H1 (cell line): ENCODE results near the gene IGSF5. TPM values are rescaled to one million over a fixed set of nuclear protein-coding genes. Genes with fewer than 3 reads are reported as not detected.

Experiments used
- CTCF ChIA-PET: fragments of 300-600 bp; sonication (Branson Sonifier 250); formaldehyde crosslinking; loops from one replicate; lab custom pipeline; 2021; ENCODE audit not compliant: partially characterized antibody; lab: Charles Lee
- POLR2A ChIA-PET: fragments of 300-600 bp; sonication (Branson Sonifier 250); formaldehyde crosslinking; loops from one replicate; lab custom pipeline; 2021; ENCODE audit warnings: inconsistent platforms; ENCODE audit not compliant: partially characterized antibody; lab: Charles Lee
- DNase-seq, 2 experiments: peaks; one replicate each; pipeline versions ENCODE4 v3.0.0 to v3.0.0-alpha.2; 2010 to 2022; ENCODE audit warnings: low spot score in 2 of 2, low read depth in 1 of 2, mixed read lengths in 1 of 2
- FAIRE-seq: peaks from 2 replicates; lab custom pipeline; 2011; peaks lifted over from hg19 to GRCh38; lab: Jason Lieb, UNC
- H2AFZ ChIP-seq: 2 replicates; pipeline ENCODE4 v1.8.1; 2012; ENCODE audit warnings: low read length, inconsistent platforms
- H2AK5ac ChIP-seq: 2 replicates; pipeline ENCODE4 v1.6.1; 2013; ENCODE audit warnings: low read depth, low read length
- H2BK120ac ChIP-seq: replicated peaks from 2 replicates; pipeline ENCODE3; 2013; ENCODE audit warnings: low read depth, low read length, inconsistent platforms
- H2BK12ac ChIP-seq: 2 replicates; pipeline ENCODE4 v1.6.1; 2013; ENCODE audit warnings: low read depth, low read length
- H2BK15ac ChIP-seq: 2 replicates; pipeline ENCODE4 v1.6.1; 2013; ENCODE audit warnings: low read length
- H2BK20ac ChIP-seq: 2 replicates; pipeline ENCODE4 v1.6.1; 2013; ENCODE audit warnings: low read length
- H2BK5ac ChIP-seq: 2 replicates; pipeline ENCODE4 v1.6.1; 2013; ENCODE audit warnings: low read depth, low read length
- H3K14ac ChIP-seq: 2 replicates; pipeline ENCODE4 v1.6.1; 2013; ENCODE audit warnings: inconsistent platforms; ENCODE audit not compliant: insufficient read length
- H3K18ac ChIP-seq: 2 replicates; pipeline ENCODE4 v1.6.1; 2013; ENCODE audit warnings: low read length; ENCODE audit errors: extremely low read depth
- H3K23ac ChIP-seq: 2 replicates; pipeline ENCODE4 v1.6.1; 2013; ENCODE audit warnings: inconsistent platforms; ENCODE audit not compliant: insufficient read length
- H3K23me2 ChIP-seq: 2 replicates; pipeline ENCODE4 v1.6.1; 2013; ENCODE audit warnings: low read depth, low read length
- H3K27ac ChIP-seq: 2 replicates; pipeline ENCODE4 v1.6.1; 2011; ENCODE audit warnings: low read depth, low read length, inconsistent platforms
- H3K27me3 ChIP-seq, 4 experiments: replicated peaks in 1 of 4; 1 replicate in 1 of 4; 2 replicates in 3 of 4; pipeline versions ENCODE4 v1.6.1 to v1.8.1; 2011 to 2013; ENCODE audit warnings: low read length in 3 of 4, mild to moderate bottlenecking in 3 of 4, inconsistent platforms in 2 of 4, mixed read lengths in 2 of 4, moderate library complexity in 1 of 4; ENCODE audit not compliant: control insufficient read depth in 3 of 4, insufficient read depth in 3 of 4; ENCODE audit errors: extremely low read depth in 1 of 4
- H3K36me3 ChIP-seq, 4 experiments: 2 replicates each; pipeline versions ENCODE4 v1.6.1 to v1.8.1; 2011 to 2013; ENCODE audit warnings: mild to moderate bottlenecking in 4 of 4, low read length in 3 of 4, moderate library complexity in 2 of 4, control low read depth in 1 of 4, inconsistent platforms in 1 of 4; ENCODE audit not compliant: insufficient read depth in 4 of 4, control insufficient read depth in 2 of 4
- H3K4ac ChIP-seq: replicated peaks from 2 replicates; pipeline ENCODE3; 2013; ENCODE audit warnings: low read length, low read depth, mixed read lengths, inconsistent platforms; ENCODE audit not compliant: insufficient read length
- H3K4me1 ChIP-seq, 4 experiments: replicated peaks in 1 of 4; 1 replicate in 1 of 4; 2 replicates in 3 of 4; pipeline versions ENCODE4 v1.6.1 to v1.8.1; 2011 to 2013; ENCODE audit warnings: low read length in 3 of 4, inconsistent platforms in 2 of 4, mixed read lengths in 1 of 4; ENCODE audit not compliant: insufficient read depth in 4 of 4, control insufficient read depth in 3 of 4
- H3K4me2 ChIP-seq, 2 experiments: 2 replicates each; pipeline versions ENCODE4 v1.6.1 to v1.8.1; 2011 to 2013; ENCODE audit warnings: low read depth in 2 of 2, low read length in 2 of 2, control low read depth in 1 of 2, inconsistent platforms in 1 of 2, mild to moderate bottlenecking in 1 of 2; ENCODE audit not compliant: insufficient read depth in 1 of 2
- H3K4me3 ChIP-seq, 4 experiments: fragments of 200-600, 300-600 bp in 1 of 4; sonication (generic), shearing (Covaris generic), sonication (Bioruptor Twin) in 1 of 4; 2 replicates each; pipeline versions ENCODE4 v1.5.1 to v1.8.1; 2011 to 2016; ENCODE audit warnings: low read length in 4 of 4, low read depth in 3 of 4, control low read depth in 2 of 4, inconsistent platforms in 2 of 4, mild to moderate bottlenecking in 2 of 4, mixed read lengths in 1 of 4, moderate library complexity in 1 of 4; ENCODE audit not compliant: insufficient read depth in 2 of 4; ENCODE audit errors: extremely low read depth in 1 of 4
- H3K56ac ChIP-seq: replicated peaks from 2 replicates; pipeline ENCODE3; 2013; ENCODE audit warnings: low read depth, mild to moderate bottlenecking, mixed read lengths, low read length, inconsistent platforms; ENCODE audit not compliant: insufficient read length
- H3K79me1 ChIP-seq: 2 replicates; pipeline ENCODE4 v1.6.1; 2013; ENCODE audit warnings: low read depth, low read length, control low read depth
- H3K79me2 ChIP-seq, 2 experiments: 2 replicates each; pipeline versions ENCODE4 v1.6.1 to v1.8.1; 2012 to 2013; ENCODE audit warnings: low read length in 2 of 2, mild to moderate bottlenecking in 2 of 2, inconsistent platforms in 1 of 2; ENCODE audit not compliant: insufficient read depth in 2 of 2, control insufficient read depth in 1 of 2
- H3K9ac ChIP-seq, 4 experiments: replicated peaks in 1 of 4; 1 replicate in 1 of 4; 2 replicates in 3 of 4; pipeline versions ENCODE4 v1.6.1 to v1.8.1; 2011 to 2013; ENCODE audit warnings: low read depth in 3 of 4, low read length in 3 of 4, control low read depth in 2 of 4, mild to moderate bottlenecking in 2 of 4, moderate library complexity in 2 of 4, inconsistent platforms in 1 of 4; ENCODE audit errors: extremely low read depth in 1 of 4
- H3K9me3 ChIP-seq, 2 experiments: 2 replicates each; pipeline versions ENCODE4 v1.6.1 to v1.8.1; 2012 to 2013; ENCODE audit warnings: mild to moderate bottlenecking in 2 of 2, moderate library complexity in 2 of 2, control low read depth in 1 of 2, inconsistent platforms in 1 of 2, low read depth in 1 of 2, low read length in 1 of 2, mixed read lengths in 1 of 2; ENCODE audit not compliant: insufficient read depth in 2 of 2
- H4K20me1 ChIP-seq, 2 experiments: replicated peaks in 1 of 2; 2 replicates each; pipeline versions ENCODE3 to v1.8.1; 2011 to 2013; ENCODE audit warnings: inconsistent platforms in 2 of 2, low read length in 2 of 2, mild to moderate bottlenecking in 1 of 2; ENCODE audit not compliant: insufficient read depth in 2 of 2, control insufficient read depth in 1 of 2
- H4K5ac ChIP-seq: 2 replicates; pipeline ENCODE4 v1.6.1; 2013; ENCODE audit warnings: low read length, low read depth, mixed read lengths, inconsistent platforms; ENCODE audit not compliant: insufficient read length
- H4K8ac ChIP-seq: 2 replicates; pipeline ENCODE4 v1.8.0; 2013; ENCODE audit warnings: mild to moderate bottlenecking, moderate library complexity, low read length, inconsistent platforms; ENCODE audit not compliant: insufficient read depth; ENCODE audit errors: extremely low read depth
- H4K91ac ChIP-seq: replicated peaks from 2 replicates; pipeline ENCODE3; 2013; ENCODE audit warnings: low read length, mixed read lengths, inconsistent platforms; ENCODE audit not compliant: insufficient read length
- CBX8 ChIP-seq: fragments of 300-800, 300-1000 bp; sonication (generic); IDR thresholded peaks from 2 replicates; pipeline ENCODE4 v1.7.1; 2016; ENCODE audit warnings: low read depth, low read length, borderline replicate concordance
- CHD2 ChIP-seq: IDR thresholded peaks from 2 replicates; pipeline ENCODE4 v1.6.1; 2012; ENCODE audit warnings: low read length, improper control_type of control experiment
- CTBP2 ChIP-seq: IDR thresholded peaks from 2 replicates; pipeline ENCODE4 v1.7.0; 2011; ENCODE audit warnings: borderline replicate concordance, mild to moderate bottlenecking, moderate library complexity, mixed read lengths, low read length; ENCODE audit not compliant: insufficient read depth, insufficient read length
- EP300 ChIP-seq, 2 experiments: IDR thresholded peaks; 1 replicate in 1 of 2; 2 replicates in 1 of 2; pipeline ENCODE4 v1.6.1; 2011 to 2012; ENCODE audit warnings: low read depth in 2 of 2, low read length in 2 of 2, mild to moderate bottlenecking in 2 of 2, borderline replicate concordance in 1 of 2, inconsistent platforms in 1 of 2, moderate library complexity in 1 of 2
- KDM5A ChIP-seq: fragments of 200-600 bp; IDR thresholded peaks from 2 replicates; pipeline ENCODE4 v1.7.1; 2012; ENCODE audit warnings: mild to moderate bottlenecking, low read length, inconsistent platforms, mixed read lengths
- MAX ChIP-seq: IDR thresholded peaks from 2 replicates; pipeline ENCODE4 v1.6.1; 2012; ENCODE audit warnings: inconsistent platforms
- POLR2A ChIP-seq, 2 experiments: IDR thresholded peaks; 1 replicate in 1 of 2; 2 replicates in 1 of 2; pipeline ENCODE4 v1.6.1; 2011; ENCODE audit warnings: low read depth in 2 of 2, low read length in 2 of 2, mild to moderate bottlenecking in 2 of 2; ENCODE audit errors: control extremely low read depth in 1 of 2
- RBBP5 ChIP-seq: IDR thresholded peaks from 2 replicates; pipeline ENCODE4 v1.7.1; 2012; ENCODE audit warnings: low read depth, mild to moderate bottlenecking, inconsistent platforms, low read length, moderate library complexity, borderline replicate concordance
- SAP30 ChIP-seq: fragments of 300-600 bp; sonication (generic); IDR thresholded peaks from 2 replicates; pipeline ENCODE4 v1.7.1; 2012; ENCODE audit warnings: low read length, moderate library complexity, mild to moderate bottlenecking, inconsistent platforms; ENCODE audit not compliant: insufficient read depth, insufficient replicate concordance
- WGBS, 2 experiments: shearing (Covaris generic) in 1 of 2; methylation state at CpG; one replicate each; pipeline versions ENCODE4 v1.1.6 to v1.1.7; 2013 to 2015; ENCODE audit warnings: low lambda C conversion rate in 2 of 2, mixed read lengths in 2 of 2, inconsistent platforms in 1 of 2, low coverage in 1 of 2, missing lambda C conversion rate in 1 of 2; ENCODE audit not compliant: insufficient replicate concordance in 2 of 2, insufficient coverage in 1 of 2, insufficient read length in 1 of 2; ENCODE audit errors: extremely low coverage in 1 of 2, missing lambda C conversion rate in 1 of 2; 5-methylcytosine and 5-hydroxymethylcytosine counted together
- polyA plus RNA-seq, 7 experiments: library from polyadenylated mRNA; depleted of rRNA in 3 of 7; stranded (reverse) in 5 of 7; unstranded in 2 of 7; fragments of >200 nt in 5 of 7; fragments of 200-250 nt in 2 of 7; gene quantifications; 1 replicate in 5 of 7; 2 replicates in 1 of 7; 4 replicates in 1 of 7; pipeline versions ENCODE4 v1.2.1 to v1.2.3, GENCODE V29; 2011 to 2013; ENCODE audit warnings: missing spikeins in 2 of 7, mixed read lengths in 2 of 7
- total RNA-seq: library from RNA; stranded (reverse); fragmentation: NEBNext Ultra II Directional; extraction: Animal tissue kit (Norgen Biotek cat#: 25700); gene quantifications from 2 replicates; pipeline ENCODE4 v1.2.1, GENCODE V29; 2021

IGSF5 gene
- total and polyA plus RNA-seq, 2 of the 8 experiments (the other 6 are each of a cell fraction or from before 2014, with no cell fraction given) = 4.4 to 5.4 TPM

- H4K20me1 ChIP-seq = no peaks in the 10 kb centered on the region
- H4K8ac ChIP-seq = no peak overlapping the region
- no peak overlapping the region for H2BK5ac ChIP-seq
- 76% methylated on average over 7 of the region's 7 CpGs; no CpG with 5 or more reads in 1 of the 2 experiments for WGBS, 2 experiments
- no peak for FAIRE-seq
- no peak overlapping the region for H3K27ac ChIP-seq
- no peak for DNase-seq
- H3K9me3 ChIP-seq = no peaks in the 10 kb centered on the region; a peak in 1 of 4 replicates
- H3K14ac ChIP-seq = no peak overlapping the region
- no peaks in the 10 kb centered on the region for H3K27me3 ChIP-seq
- H2AFZ ChIP-seq = no peak overlapping the region; the same call in 1 of the 2 replicates
- H3K23ac ChIP-seq = no peak overlapping the region
- H3K56ac ChIP-seq = no peak overlapping the region
- POLR2A ChIA-PET = no interaction called here
- CTCF ChIA-PET = interaction anchor here (0.6 to 3.2 kb wide), 5 partner anchors 16 to 269 kb away, joined by 3 to 26 read pairs (median 6); partner anchors contain the start of gene PCP4
- peaks cover 2% of the 10 kb centered on the region; the same call in 1 of the 2 replicates for H3K23me2 ChIP-seq
- H2AK5ac ChIP-seq = no peak overlapping the region
- H3K4me2 ChIP-seq = no peak overlapping the region
- no peak overlapping the region for H4K5ac ChIP-seq
- no peaks in the 10 kb centered on the region for H3K79me1 ChIP-seq
- no peak for TF ChIP-seq MAX
- no peak for TF ChIP-seq CHD2
- no peak for TF ChIP-seq SAP30
- no peak for TF ChIP-seq POLR2A (IDR thresholded peaks at IDR 0.05; ENCODE audit: control extremely low read depth in 1 of 2, low read depth in 2 of 2, low read length in 2 of 2)
- no peak for TF ChIP-seq CTBP2
- TF ChIP-seq EP300 (IDR thresholded peaks at IDR 0.05; ENCODE audit: borderline replicate concordance in 1 of 2, low read depth in 2 of 2, low read length in 2 of 2) = no peak
- no peak for TF ChIP-seq CBX8
- no peak for TF ChIP-seq RBBP5
- TF ChIP-seq KDM5A = no peak
- H3K18ac ChIP-seq = no peak overlapping the region
- H3K4me1 ChIP-seq = 0 out of 7 replicates have a peak, but pooled peaks cover 0 to 4% (median 0%) of the 10 kb centered on the region in 4 experiments
- H3K36me3 ChIP-seq = no peaks in the 10 kb centered on the region; a peak in 1 of 8 replicates
- H3K79me2 ChIP-seq = no peaks in the 10 kb centered on the region
- H4K91ac ChIP-seq = no peak overlapping the region
- H3K4ac ChIP-seq = no peak overlapping the region
- H2BK120ac ChIP-seq = no peak overlapping the region
- H3K9ac ChIP-seq = no peak overlapping the region
- H2BK20ac ChIP-seq = no peak overlapping the region
- no peak overlapping the region for H2BK12ac ChIP-seq
- H2BK15ac ChIP-seq = no peak overlapping the region
- H3K4me3 ChIP-seq = no peak overlapping the region
These were observed 106.1 kb downstream of the IGSF5 start for GRCh38 chr21:39851002-39851618.
